ENCODE data around the gene ZNF506. TPM values are rescaled to one million over a fixed set of nuclear protein-coding genes. Genes with fewer than 3 reads are reported as not detected.

The ZNF506 gene
- polyA plus RNA-seq, 1 donor from 2014 or later, result 95.5 TPM

DNA sequence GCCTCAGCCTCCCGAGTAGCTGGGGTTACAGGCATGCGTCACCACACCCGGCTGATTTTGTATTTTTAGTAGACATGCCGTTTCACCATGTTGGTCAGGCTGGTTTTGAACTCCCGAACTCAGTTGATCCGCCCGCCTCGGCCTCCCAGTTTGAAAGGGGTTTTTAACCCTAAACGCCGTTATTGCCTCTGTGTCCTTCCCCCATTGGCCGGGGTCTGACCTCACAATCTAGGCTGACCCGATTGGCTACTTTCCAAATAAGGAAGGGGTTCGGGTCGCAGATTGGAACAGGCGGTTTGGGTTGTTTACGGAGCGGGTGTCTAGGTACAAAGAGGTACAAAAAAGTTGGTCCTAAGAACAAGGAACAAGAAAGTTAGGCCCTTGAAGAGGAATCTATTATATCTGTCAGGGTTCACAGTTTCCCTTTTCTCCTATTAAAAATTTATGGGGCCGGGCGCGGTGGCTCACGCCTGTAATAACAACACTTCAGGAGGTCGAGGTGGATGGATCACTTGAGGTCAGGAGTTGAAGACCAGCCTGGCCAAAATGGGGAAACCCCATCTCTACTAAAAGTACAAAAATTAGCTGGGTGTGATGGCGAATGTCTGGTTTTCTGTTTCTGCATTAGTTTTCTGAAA, 45.2 kb upstream of the ZNF506 start:
- Histone ChIP-seq H3K9me2 (ENCODE audit: insufficient read depth, low read length) (no peaks in the 10 kb centered on the region), H2AFZ (ENCODE audit: low read depth, low read length) (peak overlapping the region; percentile 99), H4K20me1 (ENCODE audit: insufficient read depth) (no peaks in the 10 kb centered on the region), H3K9ac (ENCODE audit: low read length) (peak overlapping the region; percentile 96), H3K4me3 (ENCODE audit: low read length) (peak overlapping the region; percentile 87), H3F3A (ENCODE audit: insufficient read depth, low read length, poor library complexity, severe bottlenecking) (no peaks in the 10 kb centered on the region), H3K27ac (ENCODE audit: low read length) (peak overlapping the region; percentile 98), H3K4me2 (ENCODE audit: low read length) (peak overlapping the region; percentile 92), H3K27me3 (ENCODE audit: insufficient read depth, low read depth, low read length) (no peaks in the 10 kb centered on the region), H3K36me3 (ENCODE audit: insufficient read depth, low read length) (no peaks in the 10 kb centered on the region), H3K79me2 (replicated peaks; ENCODE audit: insufficient read depth, low read length) (peaks cover 53% of the 10 kb centered on the region), H3K9me3 (ENCODE audit: low read length) (no peaks in the 10 kb centered on the region)
- TF ChIP-seq, protein P1, sequence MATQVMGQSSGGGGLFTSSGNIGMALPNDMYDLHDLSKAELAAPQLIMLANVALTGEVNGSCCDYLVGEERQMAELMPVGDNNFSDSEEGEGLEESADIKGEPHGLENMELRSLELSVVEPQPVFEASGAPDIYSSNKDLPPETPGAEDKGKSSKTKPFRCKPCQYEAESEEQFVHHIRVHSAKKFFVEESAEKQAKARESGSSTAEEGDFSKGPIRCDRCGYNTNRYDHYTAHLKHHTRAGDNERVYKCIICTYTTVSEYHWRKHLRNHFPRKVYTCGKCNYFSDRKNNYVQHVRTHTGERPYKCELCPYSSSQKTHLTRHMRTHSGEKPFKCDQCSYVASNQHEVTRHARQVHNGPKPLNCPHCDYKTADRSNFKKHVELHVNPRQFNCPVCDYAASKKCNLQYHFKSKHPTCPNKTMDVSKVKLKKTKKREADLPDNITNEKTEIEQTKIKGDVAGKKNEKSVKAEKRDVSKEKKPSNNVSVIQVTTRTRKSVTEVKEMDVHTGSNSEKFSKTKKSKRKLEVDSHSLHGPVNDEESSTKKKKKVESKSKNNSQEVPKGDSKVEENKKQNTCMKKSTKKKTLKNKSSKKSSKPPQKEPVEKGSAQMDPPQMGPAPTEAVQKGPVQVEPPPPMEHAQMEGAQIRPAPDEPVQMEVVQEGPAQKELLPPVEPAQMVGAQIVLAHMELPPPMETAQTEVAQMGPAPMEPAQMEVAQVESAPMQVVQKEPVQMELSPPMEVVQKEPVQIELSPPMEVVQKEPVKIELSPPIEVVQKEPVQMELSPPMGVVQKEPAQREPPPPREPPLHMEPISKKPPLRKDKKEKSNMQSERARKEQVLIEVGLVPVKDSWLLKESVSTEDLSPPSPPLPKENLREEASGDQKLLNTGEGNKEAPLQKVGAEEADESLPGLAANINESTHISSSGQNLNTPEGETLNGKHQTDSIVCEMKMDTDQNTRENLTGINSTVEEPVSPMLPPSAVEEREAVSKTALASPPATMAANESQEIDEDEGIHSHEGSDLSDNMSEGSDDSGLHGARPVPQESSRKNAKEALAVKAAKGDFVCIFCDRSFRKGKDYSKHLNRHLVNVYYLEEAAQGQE (IDR thresholded peaks at IDR 0.05; ENCODE audit: borderline replicate concordance), result no peak
- no peak for TF ChIP-seq EZH2 (IDR thresholded peaks at IDR 0.05; ENCODE audit: borderline replicate concordance, insufficient read depth, low read length, poor library complexity, severe bottlenecking)
- peak; percentile 2 for TF ChIP-seq MXI1 (conservative IDR thresholded peaks at IDR 0.05; ENCODE audit: poor library complexity, severe bottlenecking)
- TF ChIP-seq RAD21 (conservative IDR thresholded peaks at IDR 0.05), result no peak
- no peak for TF ChIP-seq EP300 (conservative IDR thresholded peaks at IDR 0.05; ENCODE audit: poor library complexity, severe bottlenecking)
- no peak for TF ChIP-seq CTCF (IDR thresholded peaks at IDR 0.05; ENCODE audit: poor library complexity, severe bottlenecking)

DNA sequence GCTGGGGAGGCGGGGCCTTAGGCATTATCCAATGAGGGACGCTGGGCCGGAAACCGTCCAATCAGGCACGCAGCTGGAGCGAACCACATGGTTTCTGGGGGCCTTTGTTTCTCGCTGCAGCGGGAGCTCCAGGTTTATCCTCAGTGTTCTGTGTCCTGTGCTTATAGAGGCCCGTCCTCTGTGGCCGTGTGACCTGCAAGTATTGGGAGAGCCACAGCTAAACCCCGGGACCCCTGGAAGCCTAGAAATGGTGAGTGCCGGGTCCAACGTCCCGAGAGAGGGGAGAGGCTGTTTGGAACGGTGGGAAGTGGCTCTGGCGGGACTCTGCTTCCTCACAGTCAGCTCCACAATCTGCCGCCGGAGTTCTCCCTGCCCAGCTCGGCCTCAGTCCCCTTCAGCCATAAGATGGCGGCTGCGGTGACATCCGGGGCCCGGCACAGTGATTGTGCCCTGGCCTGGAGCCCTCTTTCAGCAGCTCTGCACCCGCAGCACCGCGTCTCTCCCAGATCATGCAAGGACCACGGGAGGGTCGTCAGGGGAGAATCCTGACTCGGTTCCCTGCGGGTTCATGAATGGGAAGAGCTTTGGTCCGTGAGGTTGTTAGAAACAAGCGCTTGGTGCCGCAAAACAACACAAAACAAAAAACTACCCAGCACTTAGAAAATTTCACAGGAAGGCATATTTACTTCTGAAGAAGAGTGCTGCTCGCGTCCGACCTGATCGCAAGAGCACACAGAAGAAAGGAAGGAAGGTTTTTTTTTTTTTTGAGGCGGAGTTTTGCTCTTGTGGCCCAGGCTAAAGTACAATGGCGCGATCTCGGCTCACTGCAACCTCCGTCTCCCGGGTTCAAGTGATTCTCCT, 44.4 kb upstream of the ZNF506 start, which contains the start of gene ZNF253:
TSS of gene ZNF253 (plus strand) at position 133 of the 861 bp plus-strand sequence. CDS start at position 248, 115 bp downstream.
- Histone ChIP-seq H2AFZ (ENCODE audit: low read depth, low read length) (peak within 1 kb of the TSS; percentile 99), H3K79me2 (replicated peaks; ENCODE audit: insufficient read depth, low read length) (peaks cover 46% of the 10 kb centered on the region), H3K4me3 (ENCODE audit: low read length) (peak within 1 kb of the TSS; percentile 87), H3F3A (ENCODE audit: insufficient read depth, low read length, poor library complexity, severe bottlenecking) (no peaks in the 10 kb centered on the region), H3K36me3 (ENCODE audit: insufficient read depth, low read length) (no peaks in the 10 kb centered on the region), H4K20me1 (ENCODE audit: insufficient read depth) (no peaks in the 10 kb centered on the region), H3K9me3 (ENCODE audit: low read length) (no peaks in the 10 kb centered on the region), H3K27ac (ENCODE audit: low read length) (peak within 1 kb of the TSS; percentile 98), H3K9me2 (ENCODE audit: insufficient read depth, low read length) (no peaks in the 10 kb centered on the region), H3K27me3 (ENCODE audit: insufficient read depth, low read depth, low read length) (no peaks in the 10 kb centered on the region), H3K9ac (ENCODE audit: low read length) (peak within 1 kb of the TSS; percentile 96), H3K4me2 (ENCODE audit: low read length) (peak within 1 kb of the TSS; percentile 92)
- TF ChIP-seq, protein P1 (IDR thresholded peaks at IDR 0.05; ENCODE audit: borderline replicate concordance), result peak; percentile 98
- TF ChIP-seq EP300 (conservative IDR thresholded peaks at IDR 0.05; ENCODE audit: poor library complexity, severe bottlenecking) (peak; percentile 86), RAD21 (conservative IDR thresholded peaks at IDR 0.05) (peak; percentile 31), POLR2AphosphoS5 (IDR thresholded peaks at IDR 0.05) (peak; percentile 100), MXI1 (conservative IDR thresholded peaks at IDR 0.05; ENCODE audit: poor library complexity, severe bottlenecking) (peak; percentile 78), SMC3 (conservative IDR thresholded peaks at IDR 0.05; ENCODE audit: poor library complexity) (no peak), EZH2 (IDR thresholded peaks at IDR 0.05; ENCODE audit: borderline replicate concordance, insufficient read depth, low read length, poor library complexity, severe bottlenecking) (no peak), TAF1 (IDR thresholded peaks at IDR 0.05; ENCODE audit: low read depth) (peak; percentile 98)
